LNCaP clone FGC (cell line): ENCODE measurements around the gene OST4.

Source experiments
- DNase-seq: peaks from one replicate; pipeline ENCODE4 v3.0.0-alpha.2; 2011; ENCODE audit warnings: low read depth
- H3K4me3 ChIP-seq: 2 replicates; pipeline ENCODE4 v1.5.1; 2011; ENCODE audit warnings: mild to moderate bottlenecking, low read depth, low read length, control low read depth
- TF ChIP-seq, protein P1 (sequence below): IDR thresholded peaks from 2 replicates; pipeline ENCODE4 v1.5.1; 2012; ENCODE audit warnings: mild to moderate bottlenecking; ENCODE audit not compliant: control insufficient read depth, insufficient read depth; ENCODE audit errors: extremely low read depth

Gene OST4

DNA sequence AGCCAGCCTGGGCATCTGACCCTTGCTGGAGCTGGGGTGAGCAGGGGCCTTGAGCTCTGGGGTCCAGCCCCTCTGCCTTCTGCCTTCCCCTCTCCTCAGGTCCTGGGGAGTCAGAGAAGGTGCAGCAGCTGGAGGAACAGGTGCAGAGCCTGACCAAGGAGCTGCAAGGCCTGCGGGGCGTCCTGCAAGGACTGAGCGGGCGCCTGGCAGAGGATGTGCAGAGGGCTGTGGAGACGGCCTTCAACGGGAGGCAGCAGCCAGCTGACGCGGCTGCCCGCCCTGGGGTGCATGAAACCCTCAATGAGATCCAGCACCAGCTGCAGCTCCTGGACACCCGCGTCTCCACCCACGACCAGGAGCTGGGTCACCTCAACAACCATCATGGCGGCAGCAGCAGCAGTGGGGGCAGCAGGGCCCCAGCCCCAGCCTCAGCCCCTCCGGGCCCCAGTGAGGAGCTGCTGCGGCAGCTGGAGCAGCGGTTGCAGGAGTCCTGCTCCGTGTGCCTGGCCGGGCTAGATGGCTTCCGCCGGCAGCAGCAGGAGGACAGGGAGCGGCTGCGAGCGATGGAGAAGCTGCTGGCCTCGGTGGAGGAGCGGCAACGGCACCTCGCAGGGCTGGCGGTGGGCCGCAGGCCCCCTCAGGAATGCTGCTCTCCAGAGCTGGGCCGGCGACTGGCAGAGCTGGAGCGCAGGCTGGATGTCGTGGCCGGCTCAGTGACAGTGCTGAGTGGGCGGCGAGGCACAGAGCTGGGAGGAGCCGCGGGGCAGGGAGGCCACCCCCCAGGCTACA lies 10.7 kb upstream of the OST4 start:
- H3K4me3 ChIP-seq, result no peak overlapping the region
- TF ChIP-seq, protein P1, sequence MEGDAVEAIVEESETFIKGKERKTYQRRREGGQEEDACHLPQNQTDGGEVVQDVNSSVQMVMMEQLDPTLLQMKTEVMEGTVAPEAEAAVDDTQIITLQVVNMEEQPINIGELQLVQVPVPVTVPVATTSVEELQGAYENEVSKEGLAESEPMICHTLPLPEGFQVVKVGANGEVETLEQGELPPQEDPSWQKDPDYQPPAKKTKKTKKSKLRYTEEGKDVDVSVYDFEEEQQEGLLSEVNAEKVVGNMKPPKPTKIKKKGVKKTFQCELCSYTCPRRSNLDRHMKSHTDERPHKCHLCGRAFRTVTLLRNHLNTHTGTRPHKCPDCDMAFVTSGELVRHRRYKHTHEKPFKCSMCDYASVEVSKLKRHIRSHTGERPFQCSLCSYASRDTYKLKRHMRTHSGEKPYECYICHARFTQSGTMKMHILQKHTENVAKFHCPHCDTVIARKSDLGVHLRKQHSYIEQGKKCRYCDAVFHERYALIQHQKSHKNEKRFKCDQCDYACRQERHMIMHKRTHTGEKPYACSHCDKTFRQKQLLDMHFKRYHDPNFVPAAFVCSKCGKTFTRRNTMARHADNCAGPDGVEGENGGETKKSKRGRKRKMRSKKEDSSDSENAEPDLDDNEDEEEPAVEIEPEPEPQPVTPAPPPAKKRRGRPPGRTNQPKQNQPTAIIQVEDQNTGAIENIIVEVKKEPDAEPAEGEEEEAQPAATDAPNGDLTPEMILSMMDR, result no peak
- no peak for DNase-seq

DNA sequence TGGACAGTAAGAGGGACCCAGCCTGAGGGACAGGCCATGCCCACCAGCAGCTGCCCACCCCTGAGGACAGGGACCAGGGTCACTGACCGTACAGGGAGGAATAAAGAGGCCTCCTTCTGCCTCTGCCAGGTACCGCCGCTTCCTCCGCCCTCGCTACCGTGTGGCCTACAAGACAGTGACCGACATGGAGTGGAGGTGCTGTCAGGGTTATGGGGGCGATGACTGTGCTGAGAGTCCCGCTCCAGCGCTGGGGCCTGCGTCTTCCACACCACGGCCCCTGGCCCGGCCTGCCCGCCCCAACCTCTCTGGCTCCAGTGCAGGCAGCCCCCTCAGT lies 9.1 kb upstream of the OST4 start:
- no peak for DNase-seq
- no peak overlapping the region for H3K4me3 ChIP-seq
- TF ChIP-seq, protein P1, result no peak

DNA sequence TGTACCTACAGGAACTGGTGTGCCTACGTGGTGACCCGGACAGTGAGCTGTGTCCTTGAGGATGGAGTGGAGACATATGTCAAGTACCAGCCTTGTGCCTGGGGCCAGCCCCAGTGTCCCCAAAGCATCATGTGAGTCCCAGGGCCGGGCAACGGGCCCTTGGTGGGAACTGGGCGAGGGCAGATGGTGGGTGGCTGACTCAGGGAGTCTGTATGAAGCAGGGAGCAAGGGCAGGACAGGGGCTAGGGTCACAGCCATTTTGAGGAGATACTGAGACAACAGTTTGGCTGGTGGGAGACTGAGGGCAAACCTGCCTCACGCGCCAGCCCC lies 8.7 kb upstream of the OST4 start:
- TF ChIP-seq, protein P1, result no peak
- no peak for DNase-seq
- no peak overlapping the region for H3K4me3 ChIP-seq

DNA sequence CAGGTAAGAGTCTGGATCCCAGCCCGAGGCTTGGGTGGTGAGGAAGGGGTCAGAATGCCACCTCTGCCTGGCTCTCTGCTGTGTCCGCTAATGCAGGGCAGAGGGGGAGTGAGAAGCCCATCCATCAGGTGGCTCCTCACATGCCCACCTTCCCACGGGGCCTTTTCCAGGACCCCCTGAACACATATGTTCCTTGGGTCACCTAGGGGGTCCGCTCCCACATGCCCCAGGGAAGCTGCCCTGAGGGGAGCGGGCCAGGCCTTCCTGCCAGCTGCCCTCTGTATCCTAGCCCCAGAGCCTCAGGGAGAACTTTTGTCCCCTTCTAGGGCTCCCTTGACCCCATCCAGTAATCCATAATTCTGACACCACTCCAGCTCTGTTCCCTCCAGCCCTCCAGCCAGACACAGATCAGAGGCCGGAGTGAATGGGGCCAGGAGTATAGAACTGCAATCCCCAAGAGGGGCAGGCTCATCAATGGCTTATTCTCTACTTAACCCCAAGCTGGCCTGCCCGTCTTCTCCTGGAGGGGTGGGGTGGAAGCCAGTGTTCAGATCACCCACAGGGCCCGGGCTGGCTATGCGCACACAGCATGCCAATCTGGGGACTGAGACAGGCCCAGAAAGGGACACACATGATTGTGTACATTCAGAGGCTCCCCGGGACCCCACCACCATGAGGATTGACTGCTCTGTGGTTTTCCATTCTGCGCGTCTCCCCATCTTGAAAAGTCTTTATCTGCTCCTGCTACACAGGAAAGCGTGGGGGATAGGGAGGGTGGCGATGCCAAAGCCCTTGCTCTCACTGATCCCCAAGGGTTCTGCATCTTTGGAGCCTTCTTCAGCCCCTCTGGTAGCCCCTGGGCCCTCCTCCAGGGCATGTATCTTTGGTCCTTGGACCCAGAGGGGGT lies 8.0 kb upstream of the OST4 start:
- no peak overlapping the region for H3K4me3 ChIP-seq
- no peak for DNase-seq
- TF ChIP-seq, protein P1, result no peak

DNA sequence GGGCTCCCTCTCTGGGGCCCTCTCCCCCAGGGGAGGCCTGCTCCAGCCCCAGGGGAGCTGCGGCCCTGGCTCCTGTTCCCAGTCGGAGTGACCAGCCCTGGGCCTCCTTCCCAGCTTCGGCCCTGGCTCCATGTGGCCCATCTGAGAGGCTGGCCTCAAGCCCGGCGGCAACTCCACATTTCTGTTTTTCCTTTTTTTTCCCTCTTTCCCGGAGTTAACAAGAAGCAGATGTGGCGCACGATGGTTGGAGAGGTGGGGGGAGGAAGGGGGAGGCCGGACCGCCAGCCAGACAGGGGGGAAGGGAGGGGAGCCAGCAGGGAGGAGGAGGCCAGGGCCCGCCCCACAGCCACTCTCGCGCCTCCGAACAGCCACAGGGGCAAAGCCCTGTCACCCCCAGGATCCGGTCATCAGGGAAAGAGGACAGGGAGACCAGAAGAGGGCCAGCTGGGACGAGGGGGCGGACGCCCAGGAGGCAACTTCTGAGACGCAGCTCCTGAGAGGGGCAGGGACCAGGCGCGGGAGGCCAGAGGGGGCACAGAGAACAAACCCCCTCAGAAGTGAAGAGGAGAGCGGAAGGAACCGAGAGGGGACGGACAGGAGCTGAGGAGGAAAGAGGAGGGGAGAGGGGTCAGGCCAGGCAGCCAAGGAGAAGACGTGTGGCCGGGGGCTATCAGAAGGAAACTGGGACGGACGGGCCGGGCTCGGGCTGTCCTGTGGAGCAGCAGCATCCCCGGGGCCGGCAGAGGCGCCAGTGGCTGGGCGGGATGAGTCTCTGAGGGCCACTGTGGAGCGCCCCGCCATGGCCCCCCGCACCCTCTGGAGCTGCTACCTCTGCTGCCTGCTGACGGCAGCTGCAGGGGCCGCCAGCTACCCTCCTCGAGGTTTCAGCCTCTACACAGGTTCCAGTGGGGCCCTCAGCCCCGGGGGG lies 7.1 kb upstream of the OST4 start, which contains the start of gene EMILIN1:
Gene EMILIN1, plus strand, starts transcription at position 349 of the 928 bp plus-strand sequence. Its CDS starts 451 bp downstream, at position 800.
- no peak within 1 kb of the TSS for H3K4me3 ChIP-seq
- no peak for DNase-seq
- TF ChIP-seq, protein P1, result no peak

DNA sequence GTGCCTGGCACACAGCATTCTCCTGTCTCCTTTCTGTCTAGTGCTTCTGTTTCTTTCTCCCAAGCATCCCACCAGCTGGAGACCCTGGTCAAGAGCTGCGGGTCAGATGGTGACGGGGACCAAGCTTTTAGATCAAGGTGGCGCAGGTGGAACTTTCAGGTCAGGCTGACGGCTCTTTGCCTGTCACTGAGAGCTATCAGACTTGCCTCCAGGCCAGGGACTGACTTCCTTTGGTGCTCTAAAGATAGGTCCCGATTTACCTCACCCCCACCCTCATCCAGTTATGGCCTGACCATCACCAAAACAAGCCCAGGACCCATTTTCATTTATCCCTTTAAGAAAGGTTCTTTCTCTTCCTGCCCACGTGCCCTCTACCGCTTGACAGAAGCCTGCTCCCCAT lies 5.8 kb upstream of the OST4 start:
- DNase-seq, result no peak
- H3K4me3 ChIP-seq, result no peak overlapping the region
- TF ChIP-seq, protein P1, result no peak
